SIG-M5 (cell line): Measurements from ENCODE around the gene NOL4L.
"Not testable (repeated sequence)": the region's sequence is repeated elsewhere in the genome, so short reads cannot be mapped to it uniquely, and the experiment has no call there.

Source experiments
- DNase-seq: peaks from one replicate; lab custom pipeline; 2025; lab: John Stamatoyannopoulos, UW

Gene NOL4L

GRCh38 chr20:32470025-32470861 lies 114.9 kb downstream of the NOL4L start:
- DNase-seq, result no peak

- DNase-seq, result no peak
These were observed 116.3 kb downstream of the NOL4L start for GRCh38 chr20:32468860-32469259.

GRCh38 chr20:32468313-32468640 lies 116.9 kb downstream of the NOL4L start:
- DNase-seq, result no peak

GRCh38 chr20:32467506-32468312 lies 117.4 kb downstream of the NOL4L start:
- no peak for DNase-seq

- DNase-seq, result no peak
These were observed 118.2 kb downstream of the NOL4L start for GRCh38 chr20:32466739-32467505.

- DNase-seq, result not testable (repeated sequence)
These were observed 119.0 kb downstream of the NOL4L start for GRCh38 chr20:32465901-32466675.

GRCh38 chr20:32465092-32465900 lies 119.8 kb downstream of the NOL4L start:
- DNase-seq, result no peak

- DNase-seq, result no peak
These were observed 120.6 kb downstream of the NOL4L start for GRCh38 chr20:32464401-32465091.

- DNase-seq, result no peak
These were observed 121.3 kb downstream of the NOL4L start for GRCh38 chr20:32463642-32464400.

GRCh38 chr20:32462900-32463641 lies 122.1 kb downstream of the NOL4L start:
- DNase-seq, result no peak

- DNase-seq, result no peak
These were observed 123.1 kb downstream of the NOL4L start for GRCh38 chr20:32461836-32462600.

GRCh38 chr20:32460683-32461320 lies 124.3 kb downstream of the NOL4L start:
- no peak for DNase-seq

GRCh38 chr20:32460231-32460630 lies 124.9 kb downstream of the NOL4L start:
- DNase-seq, result no peak

- DNase-seq, result no peak
These were observed 126.3 kb downstream of the NOL4L start for GRCh38 chr20:32458837-32459220.

- DNase-seq, result no peak
These were observed 126.9 kb downstream of the NOL4L start for GRCh38 chr20:32458061-32458836.

GRCh38 chr20:32457479-32457986 lies 127.6 kb downstream of the NOL4L start:
- no peak for DNase-seq
